WERI-Rb-1 (cell line): ENCODE data around the gene EPAS1.
A peak's percentile ranks its signal among the peaks of the same experiment; 100 is the strongest.

Experiments used
- DNase-seq: peaks from one replicate; pipeline ENCODE4 v3.0.0-alpha.2; 2020
- H3K27ac ChIP-seq: fragments of 250-450 bp; sonication (Bioruptor Pico); 2 replicates; pipeline ENCODE4 v1.5.1; 2020; ENCODE audit warnings: mild to moderate bottlenecking, moderate library complexity
- H3K27me3 ChIP-seq: fragments of 250-450 bp; sonication (Bioruptor Pico); 2 replicates; pipeline ENCODE4 v1.5.1; 2021; ENCODE audit warnings: mild to moderate bottlenecking, low read depth, moderate library complexity; ENCODE audit not compliant: insufficient read depth, severe bottlenecking
- H3K36me3 ChIP-seq: fragments of 250-450 bp; sonication (Bioruptor Pico); 2 replicates; pipeline ENCODE4 v1.5.1; 2020; ENCODE audit warnings: mild to moderate bottlenecking, moderate library complexity
- H3K4me3 ChIP-seq: 2 replicates; pipeline ENCODE4 v1.5.1; 2011; ENCODE audit warnings: low read depth, mild to moderate bottlenecking, control low read depth, low read length
- H3K9me3 ChIP-seq: fragments of 250-450 bp; sonication (Bioruptor Pico); 2 replicates; pipeline ENCODE4 v1.5.1; 2021; ENCODE audit warnings: mild to moderate bottlenecking, moderate library complexity; ENCODE audit not compliant: severe bottlenecking
- CTCF ChIP-seq: IDR thresholded peaks from 2 replicates; pipeline ENCODE4 v1.5.1; 2011; ENCODE audit warnings: low read depth, mild to moderate bottlenecking, control low read depth, inconsistent platforms, low read length

The EPAS1 gene

GRCh38 chr2:46283693-46284092 is 13.5 kb upstream of the EPAS1 start:
- DNase-seq, result no peak
- Histone ChIP-seq H3K4me3 (no peak overlapping the region), H3K9me3 (no peaks in the 10 kb centered on the region), H3K36me3 (no peaks in the 10 kb centered on the region), H3K27ac (no peak overlapping the region), H3K27me3 (no peaks in the 10 kb centered on the region)
- TF ChIP-seq CTCF, result no peak

GRCh38 chr2:46284260-46284659 is 12.9 kb upstream of the EPAS1 start:
- H3K9me3 ChIP-seq, result no peaks in the 10 kb centered on the region
- no peaks in the 10 kb centered on the region for H3K36me3 ChIP-seq
- H3K4me3 ChIP-seq, result no peak overlapping the region
- H3K27ac ChIP-seq, result no peak overlapping the region
- no peak for TF ChIP-seq CTCF
- peak; percentile 35 for DNase-seq
- H3K27me3 ChIP-seq, result no peaks in the 10 kb centered on the region

GRCh38 chr2:46284796-46285195 is 12.4 kb upstream of the EPAS1 start:
- H3K27ac ChIP-seq, result no peak overlapping the region
- no peak overlapping the region for H3K4me3 ChIP-seq
- no peaks in the 10 kb centered on the region for H3K36me3 ChIP-seq
- TF ChIP-seq CTCF, result no peak
- H3K9me3 ChIP-seq, result no peaks in the 10 kb centered on the region
- DNase-seq, result no peak
- H3K27me3 ChIP-seq, result no peaks in the 10 kb centered on the region

- Histone ChIP-seq H3K36me3 (no peaks in the 10 kb centered on the region), H3K27ac (no peak overlapping the region)
- no peak for DNase-seq
Observed at GRCh38 chr2:46286715-46287114, 10.5 kb upstream of the EPAS1 start.

GRCh38 chr2:46290078-46290477 is 7.1 kb upstream of the EPAS1 start:
- H3K9me3 ChIP-seq, result no peaks in the 10 kb centered on the region
- H3K27ac ChIP-seq, result no peak overlapping the region
- H3K27me3 ChIP-seq, result no peaks in the 10 kb centered on the region
- TF ChIP-seq CTCF, result no peak
- DNase-seq, result no peak
- no peak overlapping the region for H3K4me3 ChIP-seq
- no peaks in the 10 kb centered on the region for H3K36me3 ChIP-seq

More at GRCh38 chr2:46286715-46287114, 10.5 kb upstream of the EPAS1 start:
- Histone ChIP-seq H3K4me3 (no peak overlapping the region), H3K9me3 (no peaks in the 10 kb centered on the region), H3K27me3 (no peaks in the 10 kb centered on the region)
- no peak for TF ChIP-seq CTCF

GRCh38 chr2:46293466-46293865 is 3.7 kb upstream of the EPAS1 start:
- no peak for DNase-seq
- Histone ChIP-seq H3K27ac (no peak overlapping the region), H3K9me3 (peaks cover under 1% of the 10 kb centered on the region), H3K36me3 (no peaks in the 10 kb centered on the region), H3K27me3 (peaks cover 12% of the 10 kb centered on the region), H3K4me3 (no peak overlapping the region)
- no peak for TF ChIP-seq CTCF
